GM23248 (cell line): Measurements from ENCODE around the gene NKAIN4. TPM values are rescaled to one million over a fixed set of nuclear protein-coding genes. Genes with fewer than 3 reads are reported as not detected.

Experiments used
- DNase-seq: peaks from one replicate; pipeline ENCODE4 v3.0.0-alpha.2; 2015
- H2AFZ ChIP-seq: fragments of 200-600 bp; sonication (generic); 2 replicates; pipeline ENCODE4 v1.6.1; 2016; ENCODE audit warnings: antibody characterized with exemption
- H3F3A ChIP-seq: fragments of 200-600 bp; sonication (generic); 2 replicates; pipeline ENCODE4 v1.6.1; 2016; ENCODE audit warnings: mild to moderate bottlenecking, antibody characterized with exemption, mixed run types; ENCODE audit not compliant: insufficient read depth
- H3K27ac ChIP-seq: fragments of 200-600 bp; sonication (generic); 2 replicates; pipeline ENCODE4 v1.5.1; 2016; ENCODE audit warnings: mild to moderate bottlenecking
- H3K27me3 ChIP-seq: fragments of 200-600 bp; sonication (generic); replicated peaks from 2 replicates; pipeline ENCODE4 v1.6.1; 2016; ENCODE audit warnings: mild to moderate bottlenecking; ENCODE audit not compliant: insufficient read depth
- H3K36me3 ChIP-seq: fragments of 200-600 bp; sonication (generic); 2 replicates; pipeline ENCODE4 v1.6.1; 2016; ENCODE audit warnings: low read depth, mild to moderate bottlenecking
- H3K4me1 ChIP-seq: fragments of 200-600 bp; sonication (generic); 2 replicates; pipeline ENCODE4 v1.6.1; 2016; ENCODE audit warnings: mild to moderate bottlenecking; ENCODE audit not compliant: insufficient read depth
- H3K4me2 ChIP-seq: fragments of 200-600 bp; sonication (generic); one replicate; pipeline ENCODE4 v1.6.1; 2016; ENCODE audit warnings: mild to moderate bottlenecking; ENCODE audit not compliant: unreplicated experiment
- H3K4me3 ChIP-seq: fragments of 200-600 bp; sonication (generic); 2 replicates; pipeline ENCODE4 v1.5.1; 2016; ENCODE audit warnings: mild to moderate bottlenecking
- H3K79me2 ChIP-seq: fragments of 200-600 bp; sonication (generic); 2 replicates; pipeline ENCODE4 v1.6.1; 2016; ENCODE audit warnings: mild to moderate bottlenecking; ENCODE audit not compliant: insufficient read depth
- H3K9ac ChIP-seq: fragments of 200-600 bp; sonication (generic); 2 replicates; pipeline ENCODE4 v1.6.1; 2016; ENCODE audit warnings: mild to moderate bottlenecking
- H3K9me2 ChIP-seq: fragments of 200-600 bp; sonication (generic); 2 replicates; pipeline ENCODE4 v1.6.1; 2016; ENCODE audit warnings: mixed run types, mild to moderate bottlenecking, moderate library complexity; ENCODE audit not compliant: insufficient read depth
- H3K9me3 ChIP-seq: fragments of 200-600 bp; sonication (generic); one replicate; pipeline ENCODE4 v1.6.1; 2017; ENCODE audit warnings: low read depth
- H4K20me1 ChIP-seq: fragments of 200-600 bp; sonication (generic); 2 replicates; pipeline ENCODE4 v1.6.0; 2016; ENCODE audit not compliant: insufficient read depth
- EZH2 ChIP-seq: fragments of 200-600 bp; sonication (generic); IDR thresholded peaks from 2 replicates; pipeline ENCODE4 v1.6.1; 2018; ENCODE audit warnings: antibody characterized with exemption, mild to moderate bottlenecking; ENCODE audit not compliant: insufficient read depth, poor library complexity, severe bottlenecking
- EZH2phosphoT487 ChIP-seq: fragments of 200-600 bp; sonication (generic); IDR thresholded peaks from 2 replicates; pipeline ENCODE4 v1.6.1; 2018; ENCODE audit warnings: antibody characterized with exemption, moderate library complexity, mild to moderate bottlenecking, low read depth; ENCODE audit not compliant: insufficient read depth
- WGBS, 2 experiments: methylation state at CpG; one replicate each; pipeline ENCODE4 v1.1.6; 2015 to 2017; ENCODE audit warnings: low lambda C conversion rate in 2 of 2, low coverage in 1 of 2; ENCODE audit errors: missing lambda C conversion rate in 2 of 2; 5-methylcytosine and 5-hydroxymethylcytosine counted together
- in situ Hi-C: fragments of 300-500 bp; cut with MboI; formaldehyde crosslinking; loops from 2 replicates; pipeline ENCODE4 v1.15.0; 2020
- polyA plus RNA-seq: library from polyadenylated mRNA; unstranded; fragments of >200 nt; fragmentation: Nextera tagmentation; extraction: Ambion mirVana; gene quantifications from 2 replicates; pipeline ENCODE4 v1.2.1, GENCODE V29; 2016
- total RNA-seq: library from RNA; depleted of rRNA; stranded (reverse); fragments of >200 nt; shearing (Covaris generic); gene quantifications from 2 replicates; pipeline ENCODE4 v1.2.3, GENCODE V29; 2014

NKAIN4 gene
- total and polyA plus RNA-seq, 2 experiments from 2014 or later: not detected

DNA sequence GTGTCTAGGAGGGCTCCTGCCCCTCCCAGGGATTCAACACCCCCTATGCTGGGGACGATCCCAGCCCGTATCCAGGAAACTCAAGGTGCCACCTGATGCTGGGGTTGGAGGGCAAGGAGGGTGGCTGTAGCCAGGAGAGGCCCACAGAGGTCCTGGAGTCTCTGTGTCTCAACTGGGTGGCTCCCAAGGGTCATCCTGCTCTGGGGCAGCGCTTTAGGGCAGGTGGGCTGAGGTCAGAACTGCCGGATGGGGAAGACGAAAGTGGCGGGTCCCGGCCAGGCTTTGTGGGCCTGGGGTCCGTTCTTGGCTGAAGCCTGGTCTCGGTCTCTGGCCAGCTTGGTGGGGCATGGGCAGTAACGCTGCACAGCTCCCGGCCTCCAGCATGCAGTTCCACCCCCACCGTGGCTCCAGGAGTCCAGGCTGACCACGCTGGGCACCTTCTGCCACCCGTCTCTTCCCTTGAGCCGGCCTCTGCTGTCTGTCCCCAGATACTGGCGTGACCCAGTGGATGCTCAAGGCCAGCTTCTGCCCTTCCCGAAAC, 35.9 kb upstream of the NKAIN4 start:
- Histone ChIP-seq H3F3A (no peaks in the 10 kb centered on the region), H3K9ac (no peak overlapping the region), H3K27me3 (peaks cover 10% of the 10 kb centered on the region; the same call in 1 of the 2 replicates), H3K4me2 (no peak overlapping the region), H3K79me2 (no peaks in the 10 kb centered on the region), H3K36me3 (peaks cover 3% of the 10 kb centered on the region; the same call in 1 of the 2 replicates), H3K27ac (no peak overlapping the region), H3K9me3 (no peaks in the 10 kb centered on the region), H3K9me2 (no peaks in the 10 kb centered on the region), H2AFZ (no peak overlapping the region), H3K4me3 (no peak overlapping the region), H3K4me1 (no peaks in the 10 kb centered on the region), H4K20me1 (no peaks in the 10 kb centered on the region)
- 51 to 53% methylated on average over 14 to 17 of the region's 17 CpGs for WGBS, 2 experiments
- DNase-seq: no peak
- in situ Hi-C loops: no loop called here
- TF ChIP-seq EZH2 (no peak), EZH2phosphoT487 (no peak)

DNA sequence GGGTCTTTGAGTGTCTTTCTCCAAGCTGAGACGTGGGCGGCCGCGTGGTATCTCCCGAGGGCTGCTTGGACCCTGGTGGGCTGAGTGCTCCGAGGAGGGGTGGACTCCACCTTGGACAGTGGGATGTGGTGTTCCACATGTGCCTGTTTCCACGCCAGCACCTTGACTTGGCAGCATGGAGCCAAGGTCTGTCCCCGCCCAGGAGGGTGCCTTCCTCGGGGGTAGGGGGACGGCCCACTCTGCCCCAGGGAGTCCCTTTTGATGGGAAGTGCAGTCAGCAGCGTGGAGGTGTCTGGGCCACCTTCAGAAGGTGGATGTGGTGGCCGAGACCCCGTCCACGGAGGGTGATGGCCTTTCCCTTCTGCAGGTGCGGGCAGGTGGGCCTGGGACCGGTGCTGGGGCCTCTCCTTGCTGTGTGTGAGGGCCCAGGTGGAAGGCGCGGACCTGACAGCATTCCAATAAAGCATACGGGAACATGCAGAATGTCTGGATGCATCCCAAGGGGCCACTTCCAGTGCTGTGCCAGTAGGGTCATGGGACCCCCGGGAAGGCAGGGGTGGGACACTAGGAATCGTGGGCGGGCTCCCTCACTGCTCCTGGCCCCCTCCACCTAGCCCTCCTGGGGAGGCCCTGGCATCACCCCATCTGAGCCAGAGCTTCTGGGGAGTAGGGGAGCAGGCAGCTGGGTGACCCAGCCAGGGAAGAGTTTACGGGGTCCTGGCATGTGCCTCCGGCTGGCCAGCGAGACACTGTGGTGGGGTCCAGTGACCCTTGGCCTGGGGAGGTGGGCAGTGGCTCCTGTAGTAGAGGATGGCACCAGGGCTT, 35.3 kb upstream of the NKAIN4 start:
- Histone ChIP-seq H3K4me3 (no peak overlapping the region), H3K9me2 (no peaks in the 10 kb centered on the region), H3F3A (no peaks in the 10 kb centered on the region), H3K9ac (no peak overlapping the region), H3K9me3 (no peaks in the 10 kb centered on the region), H3K4me1 (no peaks in the 10 kb centered on the region), H3K4me2 (no peak overlapping the region), H3K79me2 (no peaks in the 10 kb centered on the region), H3K36me3 (peaks cover 3% of the 10 kb centered on the region; the same call in 1 of the 2 replicates), H2AFZ (no peak overlapping the region), H4K20me1 (no peaks in the 10 kb centered on the region), H3K27me3 (peaks cover 4% of the 10 kb centered on the region; the same call in 1 of the 2 replicates), H3K27ac (no peak overlapping the region)
- no peak for DNase-seq
- 77% methylated on average over 25 of the region's 25 CpGs for WGBS, 2 experiments
- in situ Hi-C loops: no loop called here
- TF ChIP-seq EZH2: no peak
- no peak for TF ChIP-seq EZH2phosphoT487

DNA sequence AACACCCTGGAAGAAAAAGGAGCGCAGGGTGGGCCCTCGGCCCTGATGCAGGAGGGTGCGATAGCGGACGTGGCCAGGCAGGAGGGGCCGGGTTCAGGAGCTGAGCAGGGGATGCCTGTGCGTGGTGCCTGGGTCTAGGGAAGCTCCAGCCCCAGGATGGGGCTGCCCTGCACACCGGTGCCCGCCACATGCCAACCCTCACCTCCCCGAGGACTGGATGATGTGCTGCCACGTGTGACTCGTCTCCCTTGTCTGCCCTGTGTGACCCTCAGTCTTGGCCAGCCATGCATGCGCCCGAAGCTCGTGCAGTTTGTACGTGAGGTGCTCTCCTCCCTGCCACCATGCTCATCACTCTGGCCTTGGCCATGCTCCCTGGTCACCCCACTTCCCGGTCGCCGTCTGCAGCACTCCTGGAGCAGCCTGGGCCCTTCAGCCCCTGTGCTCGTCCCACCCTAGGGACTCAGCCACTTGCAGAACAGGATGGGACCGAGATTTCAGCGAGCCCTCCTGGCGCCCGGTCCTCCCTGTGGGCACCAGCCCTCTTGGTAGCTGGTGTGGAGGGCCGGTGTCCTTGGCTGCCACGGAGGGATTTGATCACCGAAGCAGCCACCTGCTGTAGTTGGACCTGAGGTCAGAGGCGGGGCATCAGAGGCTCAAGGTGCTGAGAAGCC, 34.5 kb upstream of the NKAIN4 start:
- no peaks in the 10 kb centered on the region for H4K20me1 ChIP-seq

DNA sequence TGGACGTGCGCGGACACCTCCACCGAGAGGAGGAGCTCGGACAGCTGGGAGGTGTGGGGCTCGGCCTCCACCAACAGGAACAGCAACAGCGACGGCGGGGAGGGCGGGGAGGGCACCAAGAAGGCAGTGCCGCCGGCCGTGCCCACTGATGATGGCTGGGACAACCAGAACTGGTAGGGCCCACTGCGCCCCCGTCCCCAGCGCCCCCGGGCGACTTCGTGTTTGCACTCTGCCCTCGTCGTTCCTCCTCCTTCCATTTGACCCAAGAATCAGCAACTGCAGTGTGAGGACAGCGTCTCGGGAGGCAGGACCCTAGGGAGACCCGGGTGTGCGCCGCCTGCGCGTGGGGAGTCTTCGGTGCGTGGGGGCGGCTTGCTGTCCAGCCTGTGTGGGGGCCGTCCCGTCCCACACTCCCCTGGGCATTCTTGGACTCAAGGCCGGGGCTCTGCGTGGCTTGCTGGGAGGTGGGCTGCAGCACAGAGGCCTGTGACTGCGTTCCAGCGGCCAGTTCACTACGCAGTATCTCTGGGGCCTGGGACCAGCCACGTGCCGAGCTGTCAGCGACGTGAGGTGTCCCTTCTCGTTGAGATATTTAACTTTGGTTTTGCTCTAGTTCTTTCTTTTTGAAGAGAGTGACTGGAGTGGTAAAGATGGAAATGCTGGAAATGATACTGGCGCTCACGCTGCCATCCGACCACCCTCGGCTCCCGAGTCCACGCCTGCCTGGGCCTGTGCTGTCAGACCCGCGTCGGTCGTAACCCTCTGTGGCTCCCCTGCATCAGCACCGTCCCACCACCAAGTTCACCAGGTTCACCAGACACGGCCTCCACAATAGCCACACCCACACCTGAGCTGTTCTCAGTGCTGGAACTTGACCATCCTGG, 33.7 kb upstream of the NKAIN4 start:
- Histone ChIP-seq H3K9me2 (no peaks in the 10 kb centered on the region), H3K4me1 (no peaks in the 10 kb centered on the region), H3K4me3 (no peak overlapping the region), H3F3A (no peaks in the 10 kb centered on the region), H3K9ac (no peak overlapping the region), H3K27me3 (no peaks in the 10 kb centered on the region), H3K4me2 (no peak overlapping the region), H3K79me2 (no peaks in the 10 kb centered on the region), H3K9me3 (no peaks in the 10 kb centered on the region), H3K36me3 (peaks cover 3% of the 10 kb centered on the region; the same call in 1 of the 2 replicates), H4K20me1 (no peaks in the 10 kb centered on the region), H3K27ac (no peak overlapping the region), H2AFZ (no peak overlapping the region)
- no peak for DNase-seq
- WGBS, 2 experiments: 89 to 91% methylated on average over 40 to 55 of the region's 55 CpGs
- TF ChIP-seq EZH2 (no peak), EZH2phosphoT487 (no peak)
- in situ Hi-C loops: no loop called here

More for the DNA sequence above, 34.5 kb upstream of the NKAIN4 start:
- Histone ChIP-seq H3K4me2 (no peak overlapping the region), H3F3A (no peaks in the 10 kb centered on the region), H3K27me3 (no peaks in the 10 kb centered on the region), H3K4me1 (no peaks in the 10 kb centered on the region), H3K79me2 (no peaks in the 10 kb centered on the region), H3K9ac (no peak overlapping the region), H3K27ac (no peak overlapping the region), H2AFZ (no peak overlapping the region), H3K9me2 (no peaks in the 10 kb centered on the region), H3K9me3 (no peaks in the 10 kb centered on the region), H3K36me3 (peaks cover 3% of the 10 kb centered on the region; the same call in 1 of the 2 replicates), H3K4me3 (no peak overlapping the region)
- in situ Hi-C loops: no loop called here
- TF ChIP-seq EZH2phosphoT487 (no peak), EZH2 (no peak)
- 85 to 90% methylated on average over 26 to 28 of the region's 28 CpGs for WGBS, 2 experiments
- DNase-seq: no peak
